Measurements from ENCODE around the gene SLC24A2.

SLC24A2 gene

DNA sequence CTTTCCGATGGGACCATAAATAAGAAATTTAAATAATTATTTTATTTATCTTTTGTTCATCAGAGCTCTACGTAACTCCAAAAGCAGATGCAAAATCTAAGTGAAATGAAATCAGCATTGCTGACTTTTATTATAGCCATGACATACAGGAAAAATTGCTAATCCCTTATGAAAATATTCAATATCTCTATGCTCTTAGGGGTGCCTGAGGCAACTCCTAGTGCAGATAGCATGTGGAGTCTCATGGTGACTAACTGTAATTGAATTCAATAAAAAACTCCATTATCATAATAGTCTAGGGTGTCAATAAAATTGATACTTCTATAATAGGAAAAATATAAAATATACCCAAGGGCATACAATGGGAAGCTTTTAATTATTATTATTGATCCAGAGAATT is 42.6 kb downstream of the SLC24A2 start:
- TF ChIP-seq, protein P1, sequence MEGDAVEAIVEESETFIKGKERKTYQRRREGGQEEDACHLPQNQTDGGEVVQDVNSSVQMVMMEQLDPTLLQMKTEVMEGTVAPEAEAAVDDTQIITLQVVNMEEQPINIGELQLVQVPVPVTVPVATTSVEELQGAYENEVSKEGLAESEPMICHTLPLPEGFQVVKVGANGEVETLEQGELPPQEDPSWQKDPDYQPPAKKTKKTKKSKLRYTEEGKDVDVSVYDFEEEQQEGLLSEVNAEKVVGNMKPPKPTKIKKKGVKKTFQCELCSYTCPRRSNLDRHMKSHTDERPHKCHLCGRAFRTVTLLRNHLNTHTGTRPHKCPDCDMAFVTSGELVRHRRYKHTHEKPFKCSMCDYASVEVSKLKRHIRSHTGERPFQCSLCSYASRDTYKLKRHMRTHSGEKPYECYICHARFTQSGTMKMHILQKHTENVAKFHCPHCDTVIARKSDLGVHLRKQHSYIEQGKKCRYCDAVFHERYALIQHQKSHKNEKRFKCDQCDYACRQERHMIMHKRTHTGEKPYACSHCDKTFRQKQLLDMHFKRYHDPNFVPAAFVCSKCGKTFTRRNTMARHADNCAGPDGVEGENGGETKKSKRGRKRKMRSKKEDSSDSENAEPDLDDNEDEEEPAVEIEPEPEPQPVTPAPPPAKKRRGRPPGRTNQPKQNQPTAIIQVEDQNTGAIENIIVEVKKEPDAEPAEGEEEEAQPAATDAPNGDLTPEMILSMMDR (conservative IDR thresholded peaks at IDR 0.05; ENCODE audit: control insufficient read depth, insufficient read depth, low read depth, low read length) = no peak
- H3K4me3 ChIP-seq (ENCODE audit: control insufficient read depth, low read depth, low read length) = no peak overlapping the region
- DNase-seq (ENCODE audit: low read depth) = no peak

DNA sequence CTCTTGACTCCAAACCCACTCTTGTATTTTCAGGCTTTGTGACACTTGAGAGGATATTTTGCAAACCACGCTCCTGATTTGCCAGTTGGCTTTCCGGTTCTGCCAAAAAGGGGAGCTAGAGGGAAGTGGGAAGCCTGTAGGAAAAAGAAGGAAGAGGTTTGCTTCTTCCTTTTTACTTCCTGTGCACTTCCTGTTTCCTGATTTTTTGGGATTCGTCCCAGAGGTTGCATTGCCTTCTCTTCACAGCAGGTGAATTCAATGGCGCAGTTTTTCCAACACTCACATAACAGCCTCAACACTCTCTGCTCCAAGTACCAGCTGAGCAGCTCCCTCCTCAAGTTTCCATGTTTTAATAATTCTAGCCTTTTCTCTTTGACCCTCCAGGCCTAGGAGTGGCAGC is 47.7 kb downstream of the SLC24A2 start:
- no peak for DNase-seq (ENCODE audit: low read depth)
- TF ChIP-seq, protein P1 (conservative IDR thresholded peaks at IDR 0.05; ENCODE audit: control insufficient read depth, insufficient read depth, low read depth, low read length) = no peak
- H3K4me3 ChIP-seq (ENCODE audit: control insufficient read depth, low read depth, low read length) = no peak overlapping the region
